Neural cell (in vitro differentiated cells): Measurements from ENCODE around the gene AK4.

ENCODE experiments used
- CTCF ChIP-seq: fragments of 450-650 bp; IDR thresholded peaks from 2 replicates; pipeline ENCODE4 v1.5.1; 2014; ENCODE audit warnings: antibody characterized with exemption, mild to moderate bottlenecking, moderate library complexity; ENCODE audit not compliant: poor library complexity, severe bottlenecking
- EZH2 ChIP-seq: fragments of 200-600, 300-800 bp; shearing (Covaris generic), sonication (generic); IDR thresholded peaks from 2 replicates; pipeline ENCODE4 v1.6.1; 2014; ENCODE audit warnings: antibody characterized with exemption, low read length, borderline replicate concordance, mild to moderate bottlenecking; ENCODE audit not compliant: insufficient read depth, poor library complexity, severe bottlenecking
- MXI1 ChIP-seq: fragments of 450-650 bp; conservative IDR thresholded peaks from 2 replicates; pipeline ENCODE4 v1.6.1; 2014; ENCODE audit warnings: antibody characterized with exemption, mild to moderate bottlenecking; ENCODE audit not compliant: poor library complexity, severe bottlenecking
- POLR2AphosphoS5 ChIP-seq: IDR thresholded peaks from 2 replicates; pipeline ENCODE4 v1.6.1; 2012
- RAD21 ChIP-seq: fragments of 450-650 bp; conservative IDR thresholded peaks from 2 replicates; pipeline ENCODE4 v1.6.1; 2014; ENCODE audit warnings: antibody characterized with exemption, mild to moderate bottlenecking, moderate library complexity
- TAF1 ChIP-seq: IDR thresholded peaks from 2 replicates; pipeline ENCODE4 v1.6.1; 2012; ENCODE audit warnings: low read depth

GRCh38 chr1:65151641-65152040, 3.6 kb downstream of the AK4 start:
- TF ChIP-seq EZH2 (no peak), RAD21 (no peak), MXI1 (no peak), POLR2AphosphoS5 (no peak), CTCF (no peak), TAF1 (no peak)
